HUES48 (cell line): ENCODE data around the gene HS6ST1.

Source experiments
- H3K27ac ChIP-seq: one replicate; pipeline ENCODE4 v1.7.0; 2013; ENCODE audit warnings: low read depth, low read length, inconsistent platforms
- H3K27me3 ChIP-seq: 2 replicates; pipeline ENCODE4 v1.6.1; 2013; ENCODE audit warnings: mild to moderate bottlenecking, low read length; ENCODE audit not compliant: control insufficient read depth, insufficient read depth
- H3K36me3 ChIP-seq: 2 replicates; pipeline ENCODE4 v1.6.1; 2013; ENCODE audit warnings: low read length; ENCODE audit not compliant: control insufficient read depth, insufficient read depth
- H3K4me1 ChIP-seq: 2 replicates; pipeline ENCODE4 v1.6.1; 2013; ENCODE audit warnings: mild to moderate bottlenecking, low read length; ENCODE audit not compliant: control insufficient read depth, insufficient read depth
- H3K4me3 ChIP-seq: 2 replicates; pipeline ENCODE4 v1.5.1; 2013; ENCODE audit warnings: mild to moderate bottlenecking, low read depth, low read length
- H3K9ac ChIP-seq: 2 replicates; pipeline ENCODE4 v1.6.1; 2013; ENCODE audit warnings: mild to moderate bottlenecking, low read depth, low read length, moderate library complexity
- H3K9me3 ChIP-seq: 2 replicates; pipeline ENCODE4 v1.6.1; 2013; ENCODE audit warnings: low read length; ENCODE audit not compliant: control insufficient read depth, insufficient read depth

HS6ST1 gene

DNA sequence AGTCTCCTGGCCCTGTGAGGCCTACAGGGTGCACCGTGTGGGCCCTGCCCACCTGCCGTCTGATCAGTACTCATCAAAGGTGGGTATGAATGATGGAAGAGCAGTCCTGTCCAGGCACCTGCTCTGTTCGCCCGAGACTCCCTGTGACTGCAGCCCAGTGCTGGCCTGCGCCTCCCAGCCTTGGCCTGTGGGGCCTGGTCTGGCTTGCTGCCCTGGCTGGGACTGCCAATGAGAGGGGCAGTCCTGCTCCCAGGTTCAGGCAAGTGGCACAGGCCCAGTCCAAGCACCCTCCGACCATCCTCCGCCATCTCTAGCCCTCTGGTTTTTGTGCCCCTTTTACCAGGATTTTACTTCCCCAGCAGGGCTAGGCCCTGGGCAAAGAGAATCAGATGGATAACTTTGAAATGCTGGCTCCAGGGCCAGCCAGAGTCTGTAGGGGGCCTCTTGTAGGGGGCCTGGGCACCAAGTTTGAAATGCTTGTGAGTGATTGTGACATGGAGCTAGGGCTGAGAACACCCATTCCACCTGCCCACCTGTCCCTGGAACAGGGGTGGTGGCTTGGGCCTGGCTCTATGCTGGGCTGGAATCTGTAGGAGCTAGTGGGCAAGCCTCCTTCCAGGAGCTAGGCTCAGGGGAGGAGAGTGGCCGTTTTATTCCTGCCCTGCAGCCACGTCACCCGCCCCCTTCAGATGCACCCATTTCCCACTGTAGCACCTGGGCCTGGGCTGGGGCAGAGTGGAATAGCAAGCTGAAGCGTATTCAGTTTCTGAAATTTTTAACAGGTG lies 8.7 kb upstream of the HS6ST1 start:
- no peak overlapping the region for H3K27ac ChIP-seq
- H3K9ac ChIP-seq, result no peak overlapping the region
- H3K27me3 ChIP-seq, result no peaks in the 10 kb centered on the region
- no peak overlapping the region for H3K4me3 ChIP-seq
- H3K4me1 ChIP-seq, result peaks cover 4% of the 10 kb centered on the region; the same call in 1 of the 2 replicates
- peaks cover 9% of the 10 kb centered on the region for H3K9me3 ChIP-seq
- H3K36me3 ChIP-seq, result no peaks in the 10 kb centered on the region

DNA sequence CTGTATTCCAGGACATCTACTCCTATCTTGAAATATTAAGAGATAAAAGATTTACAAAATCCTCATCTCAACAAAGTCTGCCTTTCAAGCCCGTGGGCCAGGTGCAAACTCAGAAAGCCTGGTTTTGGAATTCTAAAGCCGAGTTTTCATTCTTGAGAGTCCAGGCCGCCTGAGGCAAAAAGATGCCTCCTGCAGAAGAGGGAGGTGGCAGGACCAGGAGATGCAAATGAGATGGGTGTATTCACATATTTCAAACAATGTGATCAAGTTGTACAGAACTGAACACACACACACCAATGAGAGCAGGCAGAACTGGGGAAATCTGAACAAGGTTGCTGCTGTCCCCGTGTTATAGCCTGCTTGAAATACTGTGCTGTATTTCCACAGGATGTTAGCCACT lies 7.7 kb upstream of the HS6ST1 start:
- Histone ChIP-seq H3K9me3 (0 out of 2 replicates have a peak, but pooled peaks cover under 1% of the 10 kb centered on the region), H3K4me1 (peaks cover 7% of the 10 kb centered on the region), H3K27ac (no peak overlapping the region), H3K27me3 (peaks cover 3% of the 10 kb centered on the region; the same call in 1 of the 2 replicates), H3K4me3 (no peak overlapping the region), H3K36me3 (no peaks in the 10 kb centered on the region), H3K9ac (no peak overlapping the region)

DNA sequence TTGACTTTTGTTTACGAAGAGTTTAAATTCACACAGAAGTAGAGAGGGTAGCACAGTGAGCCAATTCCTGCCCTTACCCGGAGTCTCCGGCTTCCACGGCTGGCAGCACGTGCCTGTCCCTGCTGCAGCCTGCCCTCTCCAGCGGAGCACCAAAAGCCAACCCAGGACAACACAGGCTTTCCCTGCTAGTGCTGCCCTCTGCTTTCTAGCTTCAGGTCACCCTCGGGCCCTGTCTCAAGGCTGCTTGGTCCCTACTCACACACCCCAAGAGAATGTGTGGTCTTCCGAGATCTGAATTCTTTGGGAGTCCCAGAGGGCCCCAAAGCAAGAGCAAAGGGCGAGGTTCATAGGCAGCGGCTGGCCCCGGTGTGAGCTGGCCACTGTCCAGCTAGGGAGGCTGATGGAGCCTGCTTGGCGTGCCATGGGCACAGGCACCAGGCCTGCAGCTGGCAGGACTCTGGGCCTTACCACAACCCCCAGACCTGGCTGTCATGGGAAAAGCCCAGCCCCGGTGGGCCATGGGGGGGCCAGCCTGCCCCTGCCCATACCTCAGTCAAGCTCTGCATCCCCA lies 7.0 kb upstream of the HS6ST1 start:
- H3K36me3 ChIP-seq, result no peaks in the 10 kb centered on the region
- H3K4me3 ChIP-seq, result no peak overlapping the region
- no peak overlapping the region for H3K9ac ChIP-seq
- peaks cover 12% of the 10 kb centered on the region for H3K4me1 ChIP-seq
- H3K27me3 ChIP-seq, result peaks cover 9% of the 10 kb centered on the region
- no peaks in the 10 kb centered on the region for H3K9me3 ChIP-seq
- no peak overlapping the region for H3K27ac ChIP-seq

DNA sequence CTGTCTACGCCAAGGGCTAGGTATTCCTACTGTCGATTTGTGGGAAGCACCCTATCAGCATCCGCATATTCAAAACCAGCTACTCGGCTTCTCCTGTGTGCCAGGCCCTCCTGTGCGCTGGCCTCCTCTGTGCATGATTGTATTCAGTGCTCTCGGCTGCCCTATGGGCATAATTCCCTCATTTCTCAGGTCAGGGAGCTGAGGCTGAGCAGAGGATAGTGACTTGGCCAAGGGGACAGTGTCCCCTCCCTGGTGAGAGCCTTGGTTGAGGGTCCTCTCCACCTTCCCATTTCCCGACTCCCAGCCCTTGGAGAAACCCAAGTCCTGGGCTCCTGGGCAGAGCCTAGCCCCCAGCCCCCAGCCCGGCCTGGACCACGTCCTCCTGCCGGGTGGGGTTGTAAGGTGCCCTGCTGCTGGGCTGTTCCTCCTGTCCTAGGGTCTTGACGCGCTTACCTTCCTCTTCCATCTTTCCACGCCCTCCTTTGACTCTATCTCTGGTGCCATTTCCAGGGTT lies 6.3 kb upstream of the HS6ST1 start:
- H3K9ac ChIP-seq, result no peak overlapping the region
- no peak overlapping the region for H3K27ac ChIP-seq
- no peak overlapping the region for H3K4me3 ChIP-seq
- no peaks in the 10 kb centered on the region for H3K36me3 ChIP-seq
- H3K27me3 ChIP-seq, result peaks cover 17% of the 10 kb centered on the region
- H3K4me1 ChIP-seq, result peaks cover 12% of the 10 kb centered on the region
- H3K9me3 ChIP-seq, result no peaks in the 10 kb centered on the region

DNA sequence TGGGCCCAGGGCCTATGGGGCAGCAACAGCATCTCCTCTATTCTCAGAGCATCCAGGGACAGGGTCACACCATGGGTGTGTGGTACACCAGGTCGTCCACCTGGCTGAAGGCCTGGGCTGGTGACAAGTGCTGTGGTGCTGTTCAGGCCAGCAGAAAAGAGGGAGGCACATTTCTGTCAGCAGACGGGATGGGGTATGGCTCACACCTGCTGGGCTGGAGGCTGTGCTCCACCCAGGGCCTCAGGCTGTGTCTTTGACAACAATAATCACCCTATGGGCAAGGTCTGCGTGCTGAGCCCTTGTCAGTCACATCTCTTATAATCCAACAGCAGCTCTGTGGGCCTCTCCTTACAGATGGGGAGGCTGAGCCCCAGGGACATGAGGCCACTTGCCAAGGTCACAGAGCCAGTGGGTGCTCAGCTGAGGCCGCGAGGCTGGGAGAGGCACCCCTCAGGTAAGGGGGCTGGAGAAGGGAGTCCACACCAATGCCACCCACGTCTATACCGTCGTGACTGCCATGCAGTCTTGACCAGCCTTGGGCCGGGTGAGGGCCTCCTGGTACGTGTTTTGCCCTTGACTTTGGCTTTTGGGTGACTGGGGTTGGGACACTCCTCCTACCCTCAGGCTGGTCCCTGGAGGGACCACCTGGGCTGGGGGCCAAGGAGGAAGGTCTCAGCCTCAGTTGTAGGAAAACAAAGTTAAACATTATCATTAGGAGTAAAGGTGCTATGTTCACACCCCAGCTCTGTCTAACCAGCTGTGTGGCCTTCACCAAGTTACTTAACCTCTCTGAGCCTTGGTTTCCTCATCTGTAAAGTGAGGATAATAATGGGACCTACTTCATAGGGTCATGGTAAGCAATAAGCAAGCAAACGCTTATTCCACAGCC lies 5.6 kb upstream of the HS6ST1 start:
- Histone ChIP-seq H3K27me3 (peaks cover 22% of the 10 kb centered on the region), H3K9ac (no peak overlapping the region), H3K9me3 (no peaks in the 10 kb centered on the region), H3K4me3 (no peak overlapping the region), H3K4me1 (peaks cover 12% of the 10 kb centered on the region), H3K36me3 (no peaks in the 10 kb centered on the region), H3K27ac (no peak overlapping the region)

DNA sequence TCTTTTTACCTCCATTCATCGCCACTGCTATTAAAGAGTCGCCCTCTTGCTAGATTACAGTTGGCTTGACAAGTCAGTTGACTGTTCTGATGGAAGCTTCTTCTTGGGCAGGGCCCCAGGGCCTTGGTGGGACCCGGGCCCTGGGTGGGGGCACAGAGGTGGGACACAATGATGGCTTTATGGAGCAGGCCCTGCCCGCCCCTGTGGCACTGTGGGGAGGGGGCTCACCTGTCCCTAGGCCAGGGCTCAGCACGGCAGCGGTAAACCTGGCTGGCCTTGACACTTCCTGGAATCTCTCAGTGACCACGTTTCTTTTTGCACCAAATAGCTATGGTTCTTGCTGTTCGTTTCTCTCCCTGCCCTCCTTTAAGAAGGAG lies 4.9 kb upstream of the HS6ST1 start:
- H3K9ac ChIP-seq, result no peak overlapping the region
- H3K9me3 ChIP-seq, result no peaks in the 10 kb centered on the region
- H3K27me3 ChIP-seq, result peaks cover 23% of the 10 kb centered on the region
- no peaks in the 10 kb centered on the region for H3K36me3 ChIP-seq
- peaks cover 12% of the 10 kb centered on the region for H3K4me1 ChIP-seq
- no peak overlapping the region for H3K27ac ChIP-seq
- H3K4me3 ChIP-seq, result no peak overlapping the region

DNA sequence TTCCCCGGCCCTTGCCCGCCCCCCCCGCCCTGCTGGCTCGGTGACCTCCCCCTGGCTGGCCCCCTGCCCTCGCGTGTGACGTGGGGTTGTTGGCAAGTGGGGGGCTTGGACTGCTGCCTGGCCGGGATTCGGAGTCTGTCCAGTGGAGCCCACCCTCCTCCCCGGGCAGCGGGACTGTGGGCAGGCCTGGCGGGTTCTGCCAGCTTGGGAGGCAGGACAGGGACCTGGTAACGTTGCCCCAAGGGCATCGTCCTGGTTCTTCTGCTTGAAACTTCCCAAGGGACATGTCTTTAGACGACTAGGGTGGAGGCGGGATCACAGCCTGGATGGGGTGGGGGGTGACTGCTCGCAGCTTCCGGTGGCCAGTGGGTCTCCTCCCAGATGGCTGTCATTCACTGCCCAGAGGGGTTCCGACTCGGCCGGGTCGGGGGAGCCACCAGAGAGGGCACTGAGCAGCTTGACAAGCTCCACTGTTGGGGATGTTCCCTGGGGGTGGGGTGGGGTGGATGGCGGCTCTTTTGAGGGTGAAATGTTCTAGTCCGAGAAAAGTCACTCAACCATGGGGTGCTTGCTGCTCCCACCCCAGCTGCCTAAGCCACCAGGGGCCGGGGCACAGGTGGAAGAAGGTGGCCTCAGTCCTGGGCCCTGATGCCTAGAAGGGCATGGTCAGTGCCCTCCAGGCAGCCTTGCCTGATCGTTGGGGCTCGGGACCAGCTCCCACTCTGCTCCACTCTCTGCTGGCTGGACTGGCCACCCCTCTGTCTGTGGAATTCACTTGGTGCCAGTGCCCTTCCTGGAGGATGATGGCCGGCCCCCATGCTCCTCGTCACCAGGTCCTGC lies 4.3 kb upstream of the HS6ST1 start:
- no peak overlapping the region for H3K9ac ChIP-seq
- no peaks in the 10 kb centered on the region for H3K36me3 ChIP-seq
- H3K4me1 ChIP-seq, result peaks cover 12% of the 10 kb centered on the region
- H3K9me3 ChIP-seq, result no peaks in the 10 kb centered on the region
- peaks cover 23% of the 10 kb centered on the region for H3K27me3 ChIP-seq
- H3K4me3 ChIP-seq, result no peak overlapping the region
- no peak overlapping the region for H3K27ac ChIP-seq

DNA sequence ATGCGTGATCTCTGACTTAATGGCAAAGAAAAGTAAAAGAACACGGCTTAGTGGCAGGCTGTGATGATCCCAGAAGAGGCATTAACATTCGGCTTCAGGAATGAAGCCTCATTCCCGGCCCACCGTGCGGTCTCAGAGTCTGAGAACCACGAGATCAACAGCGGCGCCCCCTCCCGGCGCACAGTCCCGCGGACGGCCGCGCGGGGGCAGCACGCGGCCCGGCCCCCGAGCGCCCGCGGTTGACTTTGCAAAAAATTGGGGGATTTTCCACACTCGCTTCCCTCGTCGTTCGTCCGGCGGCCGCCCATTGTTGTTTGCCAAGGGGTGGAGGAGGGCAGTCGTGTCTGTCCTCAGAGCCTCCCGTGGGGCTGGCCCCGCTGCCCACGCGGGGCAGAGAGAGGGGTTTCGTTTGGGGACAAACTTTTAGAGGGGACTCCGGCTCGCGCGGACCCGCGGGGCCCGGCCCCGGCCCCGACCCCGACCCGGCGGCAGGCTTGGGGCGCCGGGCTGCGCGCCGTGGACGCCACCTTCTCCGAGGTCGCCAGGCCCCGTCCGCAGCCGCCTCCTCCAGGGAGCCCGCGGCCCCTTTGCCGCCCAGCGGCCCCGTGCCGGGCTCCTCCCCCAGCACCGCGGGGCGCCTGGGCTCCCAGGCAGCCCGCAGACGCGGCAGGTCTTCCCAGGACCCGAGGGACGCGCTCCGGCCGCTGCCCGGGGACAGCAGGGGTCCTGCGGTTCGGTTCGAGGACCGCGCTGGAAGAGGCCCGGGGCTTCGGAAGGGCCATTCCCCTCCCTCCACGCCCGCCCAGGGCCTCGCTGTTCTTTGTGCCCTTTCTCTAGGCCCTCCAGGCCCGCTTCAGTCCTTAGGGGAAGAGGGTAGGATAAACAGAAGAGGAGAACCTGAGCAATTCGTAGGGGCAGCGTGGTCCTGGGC lies 3.4 kb upstream of the HS6ST1 start:
- Histone ChIP-seq H3K9ac (peak overlapping the region; percentile 63; the same call in 1 of the 2 replicates), H3K9me3 (no peaks in the 10 kb centered on the region), H3K27me3 (peaks cover 23% of the 10 kb centered on the region), H3K4me3 (peak overlapping the region; percentile 67), H3K36me3 (no peaks in the 10 kb centered on the region), H3K4me1 (peaks cover 12% of the 10 kb centered on the region), H3K27ac (peak overlapping the region; percentile 54)

DNA sequence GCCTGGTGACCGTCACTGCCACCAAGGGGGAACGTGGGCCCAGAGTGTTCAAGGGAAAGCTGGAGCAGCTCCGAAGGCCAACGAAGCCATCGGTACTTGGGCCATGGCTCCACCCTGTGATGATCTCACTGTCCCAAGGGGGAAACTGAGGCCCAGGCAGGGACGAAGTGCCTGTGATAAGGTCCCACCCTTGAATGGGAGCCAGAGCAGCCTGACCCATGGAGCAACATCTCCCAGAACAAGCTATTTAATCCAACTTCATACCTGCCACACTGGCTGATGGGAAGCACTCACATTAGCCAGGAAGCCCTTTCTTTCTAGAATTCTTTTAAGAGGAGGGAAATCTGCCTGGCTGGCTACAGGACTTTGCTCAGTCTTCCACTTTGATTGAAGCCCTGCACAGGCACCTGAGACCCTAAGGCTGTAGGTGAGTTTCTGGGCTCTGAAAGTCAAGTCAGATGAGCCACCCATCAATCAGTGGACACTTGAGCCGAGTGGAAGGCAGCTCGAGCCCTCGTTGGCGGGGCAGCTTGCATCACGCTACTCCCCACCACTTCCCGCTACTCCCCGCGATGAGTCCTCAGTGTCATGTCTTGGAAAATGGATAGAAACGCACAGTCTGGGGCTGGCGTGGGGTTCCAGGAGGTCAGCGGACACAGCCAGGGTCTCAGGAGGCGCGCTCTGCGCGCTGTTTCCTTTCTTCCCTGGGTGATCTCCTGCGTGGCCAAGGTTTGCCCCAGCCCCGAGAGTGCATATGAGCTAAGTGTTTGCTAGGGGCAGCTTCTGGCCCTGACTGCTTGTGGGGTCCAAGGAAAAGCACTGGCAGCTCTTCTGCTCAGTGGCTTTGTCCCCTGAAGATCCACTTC lies 2.5 kb upstream of the HS6ST1 start:
- H3K27me3 ChIP-seq, result peaks cover 23% of the 10 kb centered on the region
- no peak overlapping the region for H3K27ac ChIP-seq
- no peak overlapping the region for H3K9ac ChIP-seq
- 0 out of 2 replicates have a peak, but pooled peaks cover 4% of the 10 kb centered on the region for H3K36me3 ChIP-seq
- H3K4me3 ChIP-seq, result no peak overlapping the region
- H3K4me1 ChIP-seq, result peaks cover 20% of the 10 kb centered on the region
- no peaks in the 10 kb centered on the region for H3K9me3 ChIP-seq
